CD4-positive, alpha-beta T cell treated with Interleukin-2 at 100 ng/mL for 4 hours (primary cell): ENCODE measurements around the gene CEP135.
"Not testable (repeated sequence)": the region's sequence is repeated elsewhere in the genome, so short reads cannot be mapped to it uniquely, and the experiment has no call there.

Experiments
- DNase-seq: peaks from one replicate; pipeline ENCODE4 v3.0.0-alpha.2; 2020; ENCODE audit warnings: low spot score

CEP135 gene

DNA sequence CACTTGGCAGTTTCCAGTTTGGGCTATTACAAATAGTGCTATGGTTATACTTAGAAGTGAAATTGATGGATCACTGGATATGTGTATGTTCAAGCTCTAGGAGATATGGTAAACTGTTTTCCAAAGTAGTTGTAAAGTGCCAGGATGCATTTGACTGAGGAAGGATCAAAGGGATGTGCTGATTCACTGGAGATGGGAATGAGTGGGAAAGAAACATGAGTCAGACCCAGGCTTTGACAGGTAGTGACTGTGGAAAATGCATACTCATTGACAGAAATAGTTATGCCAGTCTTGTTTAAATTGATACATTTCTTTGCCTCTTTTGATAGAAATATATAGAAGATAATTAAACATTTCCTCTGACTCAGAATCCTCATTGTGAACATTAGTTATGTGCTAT is 77.9 kb downstream of the CEP135 start:
- no peak for DNase-seq

DNA sequence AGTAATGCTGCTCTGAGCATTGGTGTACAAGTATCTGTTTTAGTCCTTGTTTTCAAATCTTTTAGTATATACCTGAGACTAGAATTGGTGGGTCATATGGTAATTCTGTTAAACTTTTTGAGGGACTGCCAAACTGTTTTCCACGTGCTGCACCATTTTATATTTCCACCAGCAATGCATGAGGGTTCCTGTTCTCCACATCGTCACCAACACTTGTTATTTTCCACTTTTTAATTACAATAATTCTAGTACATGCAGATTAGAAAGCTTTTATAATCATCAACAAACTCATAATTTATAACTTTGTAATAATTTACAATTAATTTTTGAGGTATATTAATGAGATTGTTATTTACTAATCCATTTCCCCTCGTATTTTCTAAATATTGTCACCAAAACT is 79.4 kb downstream of the CEP135 start:
- DNase-seq = no peak

DNA sequence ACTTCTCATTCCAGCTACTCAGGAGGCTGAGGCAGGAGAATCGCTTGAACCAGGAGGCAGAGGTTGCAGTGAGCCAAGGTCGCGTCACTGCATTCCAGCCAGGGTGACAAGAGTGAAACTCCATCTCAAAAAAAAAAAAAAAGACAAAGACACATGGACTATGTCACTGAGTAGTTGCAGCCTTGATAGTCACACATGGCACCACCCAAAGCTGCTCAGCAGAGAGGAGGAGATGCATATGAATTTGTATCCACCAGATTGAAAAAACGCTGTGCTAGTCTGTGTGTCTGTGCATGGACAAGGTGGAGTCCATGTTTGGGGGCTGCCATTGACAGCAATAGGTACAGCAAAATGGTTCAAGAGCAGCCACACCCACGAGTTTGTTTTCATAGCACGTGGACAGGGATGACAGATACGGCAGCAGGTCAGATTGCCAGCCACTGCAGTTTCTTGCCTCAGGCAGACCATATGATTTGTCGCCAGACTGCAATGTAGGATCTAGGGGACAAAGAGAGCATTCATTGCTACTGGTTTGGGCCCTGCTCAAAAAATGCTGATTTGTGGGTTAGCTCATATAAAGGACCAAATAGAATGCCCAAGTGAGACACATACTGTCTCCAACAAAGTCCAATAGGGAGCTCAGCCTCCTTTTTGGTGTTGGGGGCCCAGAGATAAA is 89.9 kb downstream of the CEP135 start:
- DNase-seq = no peak

DNA sequence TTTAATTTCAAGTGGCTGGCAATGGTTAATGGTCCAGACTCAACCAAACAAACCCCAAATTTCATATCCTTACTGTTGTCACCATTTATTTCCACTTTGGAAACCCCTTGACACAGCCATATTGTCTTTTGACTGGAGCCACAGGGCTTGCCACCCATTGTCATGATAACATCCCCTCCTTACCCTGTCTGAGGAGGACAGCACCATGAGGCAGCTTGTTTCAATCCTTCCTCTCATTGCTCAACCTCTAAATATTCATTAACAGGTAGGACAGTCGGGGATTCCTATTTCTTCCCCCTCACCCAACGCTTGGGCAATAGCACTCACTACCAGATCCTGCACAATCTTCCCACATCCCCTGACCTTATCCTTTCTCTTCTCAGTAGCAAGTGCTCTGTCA is 92.1 kb downstream of the CEP135 start:
- DNase-seq = no peak

DNA sequence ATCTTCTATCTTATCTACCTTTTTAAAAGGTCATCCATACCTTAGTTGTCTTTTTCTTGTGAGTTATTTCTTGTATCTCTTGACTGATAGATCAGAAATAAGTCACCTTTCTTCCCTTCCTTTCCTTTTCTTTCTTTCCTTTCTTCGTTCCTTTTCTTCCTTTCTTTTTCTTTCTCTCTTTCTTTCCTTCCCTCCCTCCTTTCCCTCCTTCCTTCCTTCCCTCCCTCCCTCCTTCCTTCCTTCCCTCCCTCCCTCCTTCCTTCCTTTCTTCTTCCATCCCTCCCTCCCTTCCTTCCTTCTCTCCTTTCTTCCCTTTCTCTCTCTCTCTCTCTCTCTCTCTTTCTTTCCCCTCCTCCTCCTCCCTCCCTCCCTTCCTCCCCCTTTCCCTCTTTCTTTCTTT is 93.5 kb downstream of the CEP135 start:
- DNase-seq = no peak

DNA sequence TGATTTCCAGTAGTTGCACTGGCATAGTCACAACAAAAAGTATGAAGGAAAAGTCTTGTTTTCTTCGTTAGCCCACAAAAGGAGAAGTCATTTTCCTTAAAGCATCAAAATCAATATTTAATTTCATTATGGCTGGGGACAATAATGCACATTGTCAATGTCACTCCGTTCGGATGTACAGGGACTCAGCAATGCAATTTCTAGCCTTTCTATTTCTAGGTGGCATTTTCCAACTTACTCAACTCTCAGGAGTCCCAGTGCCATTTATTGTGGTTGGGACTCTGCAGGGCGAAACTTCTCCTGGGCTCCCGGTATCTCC is 99.6 kb downstream of the CEP135 start:
- no peak for DNase-seq

DNA sequence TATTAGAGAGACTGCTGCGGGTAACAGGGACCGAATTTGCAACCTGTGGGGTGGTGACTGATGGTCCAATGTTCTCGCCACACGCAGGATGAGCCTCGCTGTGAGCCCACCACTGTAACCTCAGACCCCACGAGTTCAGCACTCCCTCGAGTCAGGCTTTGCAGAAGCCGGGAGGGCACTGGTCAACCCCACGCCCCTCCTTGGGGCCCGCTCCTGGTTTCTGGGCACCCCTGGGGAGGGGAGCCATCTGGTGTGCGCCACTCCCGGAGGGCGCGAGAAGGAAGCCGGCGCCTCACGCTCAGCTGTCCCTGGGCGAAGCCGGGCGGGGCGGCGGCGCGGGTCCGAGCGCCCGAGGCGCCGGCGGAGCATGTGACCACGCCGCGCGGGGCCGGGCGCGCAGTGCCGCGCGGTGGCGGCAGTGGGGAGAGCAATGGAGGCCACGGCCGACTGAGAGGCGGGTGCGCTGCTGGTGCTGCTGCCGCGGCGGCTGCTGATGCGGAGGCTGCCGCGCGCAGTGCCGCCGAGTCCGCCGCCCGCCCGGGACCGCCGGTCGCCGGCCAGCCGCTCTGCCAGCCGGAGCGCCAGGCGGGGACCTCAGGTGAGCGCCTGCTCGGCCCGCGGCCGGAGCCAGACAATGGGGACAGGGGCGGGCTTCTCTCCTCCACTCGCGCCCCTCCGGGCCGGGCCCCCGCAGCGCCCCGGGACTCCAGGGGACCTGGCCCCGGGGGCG is 100.1 kb downstream of the CEP135 start:
- DNase-seq = peak; percentile 8

DNA sequence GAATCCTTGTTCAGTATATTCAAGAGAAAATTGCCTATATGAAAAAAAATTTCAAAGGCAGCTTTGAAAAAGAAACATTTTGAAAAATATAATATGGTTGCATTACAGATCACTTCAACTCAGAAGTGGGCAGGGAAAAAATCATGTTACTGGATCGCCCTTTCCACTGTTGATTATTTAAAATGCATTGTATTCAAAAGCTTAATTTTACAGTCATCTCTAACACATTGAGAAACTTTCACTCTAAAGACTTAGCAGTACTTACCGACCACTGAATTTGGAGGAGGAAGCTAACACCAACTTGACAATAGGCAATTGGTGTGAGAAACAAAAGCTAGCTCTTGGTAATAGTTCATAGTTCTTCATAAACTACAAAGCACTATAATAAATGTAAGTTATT is 101.9 kb downstream of the CEP135 start:
- DNase-seq = no peak

DNA sequence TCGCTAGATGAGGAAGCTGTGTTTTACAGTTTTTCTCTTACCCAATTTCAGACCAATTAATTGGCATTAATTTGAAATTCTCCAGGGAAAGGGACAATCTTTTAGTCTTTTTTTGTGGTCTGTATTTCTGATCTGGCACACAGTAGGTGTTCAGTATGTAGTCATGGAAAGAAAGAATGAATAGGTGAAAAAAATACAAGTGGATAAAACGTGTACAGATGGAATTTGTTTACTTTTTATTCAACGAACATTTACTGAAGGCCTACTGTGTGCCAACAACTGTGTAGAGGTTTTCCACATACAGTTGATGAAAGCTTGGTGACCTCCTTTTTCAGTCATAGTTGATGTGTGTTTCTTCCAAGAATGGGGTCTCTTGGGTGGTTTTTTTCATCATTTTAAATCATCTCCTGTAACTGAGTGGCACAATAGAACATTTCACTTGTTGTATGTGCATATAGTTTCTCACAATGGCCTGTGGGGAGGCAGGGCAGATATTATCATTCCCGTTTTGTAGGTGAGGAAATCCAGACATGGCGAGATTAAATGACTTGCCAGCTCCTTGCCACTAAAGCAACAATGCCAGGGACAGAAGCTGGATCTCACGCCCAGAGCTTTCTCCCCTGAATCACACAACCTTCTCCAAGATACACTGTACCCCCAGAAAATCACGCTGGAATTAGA is 102.4 kb downstream of the CEP135 start:
- DNase-seq = no peak

DNA sequence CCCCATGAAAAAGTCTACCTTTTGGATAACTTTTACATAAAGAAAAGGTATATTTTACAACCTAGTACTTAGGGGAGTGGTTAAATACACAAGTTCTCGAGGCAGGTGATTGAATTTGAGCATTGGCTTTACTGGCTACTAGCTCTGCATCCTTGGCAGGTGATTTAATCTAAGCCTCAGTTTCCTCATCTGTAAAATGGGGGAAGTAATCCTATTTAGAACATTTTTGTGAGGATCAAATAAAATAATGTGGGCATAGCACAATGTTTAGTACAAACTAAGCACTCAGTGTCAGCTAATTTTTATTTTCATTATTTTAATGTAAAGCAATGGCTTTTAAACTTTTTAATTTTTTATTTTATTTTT is 102.9 kb downstream of the CEP135 start:
- DNase-seq = no peak

DNA sequence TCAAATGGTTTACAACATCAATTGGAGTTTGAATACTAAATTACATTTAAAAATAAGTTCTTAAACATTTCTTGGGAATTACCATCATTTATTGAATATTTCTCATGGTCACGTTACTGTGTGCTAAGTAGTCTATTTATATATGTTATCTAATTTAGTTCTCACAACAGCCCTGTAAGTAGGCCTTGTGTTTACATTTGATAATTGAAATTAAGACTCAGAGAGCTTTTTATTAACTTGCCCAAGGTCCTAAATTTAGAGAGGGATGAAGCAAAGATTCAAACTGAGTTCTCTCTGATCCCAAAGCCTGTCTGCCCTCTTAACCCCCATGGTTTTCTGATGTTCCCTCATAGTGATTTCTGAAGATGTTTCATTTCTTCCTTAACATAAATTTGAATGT is 103.7 kb downstream of the CEP135 start:
- no peak for DNase-seq

DNA sequence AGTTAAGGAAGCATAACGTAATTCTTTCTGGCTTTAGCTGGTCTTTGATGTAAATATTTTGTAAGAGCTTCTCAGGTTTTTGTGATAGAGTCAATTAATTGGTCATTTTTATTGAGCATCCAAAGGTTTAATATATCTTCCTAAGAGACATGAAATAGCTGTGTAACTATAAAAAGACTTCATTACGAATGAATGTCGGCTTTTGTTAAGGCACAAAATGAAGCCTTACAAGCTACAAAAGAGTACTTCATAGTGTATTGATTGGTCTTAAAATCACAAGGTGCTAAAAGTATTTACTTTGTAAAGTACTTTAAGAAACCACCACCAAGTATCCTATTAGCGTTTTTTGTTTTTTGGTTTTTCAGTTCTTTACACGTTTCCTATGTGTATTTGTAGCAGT is 104.2 kb downstream of the CEP135 start:
- DNase-seq = no peak

DNA sequence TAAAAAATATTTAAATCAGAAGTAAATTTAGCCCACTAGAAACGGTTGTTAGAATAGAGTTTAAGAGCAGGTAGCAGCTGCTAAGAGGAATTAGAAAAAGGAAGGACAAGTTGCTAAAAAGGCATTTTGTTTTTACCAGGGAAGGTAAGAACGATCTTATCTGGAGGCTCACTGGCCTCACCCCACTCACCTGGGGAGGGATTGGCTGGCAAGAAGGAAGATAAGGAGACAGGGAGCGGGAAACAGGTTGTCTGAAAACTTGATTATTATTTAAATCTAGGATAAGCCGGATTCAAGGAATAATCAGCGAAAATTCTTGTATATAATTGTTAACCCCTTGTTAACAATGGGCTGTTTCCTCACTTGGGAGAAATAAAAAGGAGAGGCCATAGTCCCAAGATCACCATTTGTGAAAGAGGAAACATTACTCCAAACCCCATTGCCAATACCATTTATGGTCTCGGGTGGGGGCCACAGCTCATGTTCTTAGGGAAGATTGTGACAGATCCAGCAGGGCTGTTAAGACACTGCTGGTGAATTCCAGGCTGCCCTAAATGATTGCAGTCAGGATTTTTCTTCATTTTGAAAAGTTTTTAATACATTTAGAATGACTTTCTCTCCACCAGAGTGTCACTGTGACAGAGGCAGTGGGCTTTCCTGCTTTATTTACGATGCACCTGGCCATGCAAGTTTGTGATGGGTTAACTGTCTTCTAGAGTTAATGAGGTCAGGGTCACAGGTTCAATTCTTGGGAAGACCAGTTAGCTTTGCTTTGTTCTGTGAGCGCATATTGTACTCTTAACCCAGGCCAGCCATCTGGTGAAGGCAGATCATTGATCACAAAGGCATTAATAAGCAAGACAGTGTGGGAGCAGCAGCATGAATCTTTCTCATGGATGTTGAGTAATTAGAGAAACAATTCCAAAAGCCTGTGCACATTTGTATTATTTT is 106.6 kb downstream of the CEP135 start:
- DNase-seq = no peak

DNA sequence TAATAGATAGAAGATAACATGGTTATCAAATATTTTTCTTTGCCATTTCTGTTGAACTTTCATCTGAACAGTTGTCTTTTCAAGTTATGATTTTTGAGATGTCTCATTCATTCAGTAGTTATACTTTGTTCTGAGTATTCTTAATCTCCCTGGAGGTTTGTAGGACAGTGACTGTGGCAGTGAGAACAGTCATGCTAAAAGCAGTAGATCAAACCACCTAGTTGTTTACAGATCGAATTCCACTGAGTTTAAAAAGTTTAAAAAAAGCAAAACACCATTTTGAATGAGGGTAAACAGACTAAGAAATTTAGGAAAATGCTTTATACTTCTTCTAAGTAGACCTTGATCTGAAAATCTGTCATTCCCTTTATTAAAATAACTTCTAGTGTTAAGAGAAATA is 107.2 kb downstream of the CEP135 start:
- DNase-seq = no peak

DNA sequence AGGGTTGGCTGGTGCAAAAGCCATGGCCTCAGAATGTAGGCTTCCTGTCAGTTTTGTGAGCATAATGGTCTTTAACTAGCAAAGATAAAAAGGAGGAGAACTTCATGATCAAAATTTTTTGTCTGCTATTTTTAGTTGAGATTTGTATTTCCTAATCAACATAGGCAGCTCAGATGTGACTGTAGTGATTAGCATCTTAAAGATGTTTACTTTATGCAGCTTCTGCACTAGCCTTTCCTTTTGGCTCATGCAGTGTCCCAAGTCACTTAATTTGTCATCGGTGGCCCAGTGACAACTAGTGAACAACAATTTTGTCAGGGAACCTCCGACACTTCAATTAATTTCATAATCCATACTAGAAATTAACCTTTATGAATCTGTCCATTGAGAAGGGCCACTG is 109.8 kb downstream of the CEP135 start:
- no peak for DNase-seq

DNA sequence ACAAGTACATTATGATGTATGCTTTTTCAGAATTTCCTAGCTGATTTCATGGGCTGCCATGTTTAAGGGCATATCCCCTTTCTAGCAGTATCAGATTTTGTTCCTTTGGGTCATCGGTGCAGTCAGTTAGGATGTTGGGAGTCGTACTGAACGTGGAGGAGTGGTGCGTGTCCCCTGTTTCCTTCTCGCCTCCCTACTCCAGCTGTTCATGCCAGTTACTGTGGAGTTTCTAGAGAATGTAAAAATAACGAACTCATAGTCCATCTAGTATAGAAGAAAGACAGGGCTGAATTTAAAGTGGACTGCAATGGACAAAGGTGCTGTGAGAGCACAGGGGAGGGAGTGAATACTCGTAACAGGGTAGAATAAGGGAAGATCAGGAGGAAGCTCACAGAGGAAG is 111.3 kb downstream of the CEP135 start:
- no peak for DNase-seq

DNA sequence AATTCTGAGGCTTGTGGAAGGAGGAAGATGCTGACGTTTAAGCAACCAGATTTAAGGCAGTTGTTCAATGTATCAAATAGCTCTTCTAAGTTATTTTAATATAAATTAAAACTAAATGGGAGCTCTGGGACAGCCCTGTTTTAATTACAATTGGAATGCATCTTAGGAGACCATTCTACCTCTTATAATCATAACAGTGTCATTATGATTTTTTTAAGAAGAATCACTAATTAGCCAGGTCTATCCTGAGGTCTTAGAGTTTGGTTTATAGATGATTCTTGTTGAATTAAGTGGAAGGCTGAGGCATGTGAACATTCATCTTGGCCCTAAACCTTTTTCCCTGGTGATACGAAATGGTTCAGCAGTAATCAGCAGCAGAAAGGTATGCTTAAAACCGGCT is 113.4 kb downstream of the CEP135 start:
- DNase-seq = no peak

DNA sequence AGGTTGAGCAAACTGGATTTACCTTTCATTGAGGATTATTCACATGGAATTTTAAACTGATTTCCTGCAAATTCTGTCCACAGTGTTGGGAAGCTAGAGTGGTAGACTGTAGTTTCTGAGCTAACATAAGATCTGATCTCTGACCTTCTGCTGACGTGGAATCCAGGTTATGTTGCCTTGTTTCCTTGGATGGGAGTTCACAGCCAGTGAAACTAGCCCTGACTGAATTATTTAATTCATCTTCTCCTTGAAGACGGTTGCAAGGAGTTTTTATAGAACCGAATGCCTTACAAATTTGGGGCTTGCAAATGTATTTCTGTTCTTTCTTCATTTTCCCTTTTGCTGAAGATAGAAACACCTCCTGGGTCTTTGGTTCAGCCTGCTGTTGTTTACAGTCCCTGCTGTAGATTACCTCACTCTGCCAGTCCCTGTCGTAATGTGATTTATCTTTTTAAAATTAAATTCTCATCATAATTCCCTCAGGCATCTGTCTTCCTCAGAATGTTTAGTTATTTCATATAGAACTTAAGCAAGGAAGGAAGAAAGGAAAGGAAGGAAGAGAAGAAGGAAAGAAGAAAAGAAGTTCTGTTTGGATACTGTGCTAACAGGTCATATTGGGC is 113.9 kb downstream of the CEP135 start:
- no peak for DNase-seq

DNA sequence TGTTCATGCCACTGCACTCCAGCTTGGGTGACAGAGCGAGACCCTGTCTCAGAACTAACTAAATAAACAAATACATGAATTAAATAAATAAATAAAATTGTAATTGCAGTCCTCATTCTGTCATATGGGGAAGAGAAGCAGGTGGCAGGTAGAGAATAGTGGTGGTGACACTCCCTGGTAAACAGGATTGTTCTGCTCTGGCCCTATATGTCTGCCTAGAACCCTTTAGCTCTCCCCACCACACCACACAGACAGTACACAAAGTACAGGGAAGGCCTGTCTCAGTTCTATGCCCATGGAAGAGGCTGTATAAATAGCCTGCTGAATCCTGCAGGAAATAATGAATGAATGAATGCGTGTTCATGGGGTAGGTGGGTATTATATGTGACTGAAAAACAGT is 117.7 kb downstream of the CEP135 start:
- DNase-seq = no peak

DNA sequence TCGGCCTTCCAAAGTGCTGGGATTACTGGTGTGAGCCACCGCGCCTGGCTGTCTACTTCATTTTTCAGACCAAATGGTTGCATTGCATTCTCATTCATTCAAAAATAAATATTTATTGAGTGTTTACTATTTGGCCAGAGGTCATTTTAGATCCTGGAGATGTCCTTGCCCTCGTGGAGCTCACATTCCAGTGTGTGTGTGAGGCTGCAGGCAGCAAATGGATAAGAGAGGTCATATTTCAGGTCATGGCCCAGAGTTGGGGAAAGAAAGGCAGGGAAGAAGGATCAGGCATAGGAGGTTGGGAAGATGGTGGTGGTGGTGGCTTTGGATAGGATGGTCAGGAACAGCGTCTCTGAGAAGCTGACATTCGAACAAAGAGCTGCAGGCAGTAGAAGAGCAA is 119.1 kb downstream of the CEP135 start:
- no peak for DNase-seq

DNA sequence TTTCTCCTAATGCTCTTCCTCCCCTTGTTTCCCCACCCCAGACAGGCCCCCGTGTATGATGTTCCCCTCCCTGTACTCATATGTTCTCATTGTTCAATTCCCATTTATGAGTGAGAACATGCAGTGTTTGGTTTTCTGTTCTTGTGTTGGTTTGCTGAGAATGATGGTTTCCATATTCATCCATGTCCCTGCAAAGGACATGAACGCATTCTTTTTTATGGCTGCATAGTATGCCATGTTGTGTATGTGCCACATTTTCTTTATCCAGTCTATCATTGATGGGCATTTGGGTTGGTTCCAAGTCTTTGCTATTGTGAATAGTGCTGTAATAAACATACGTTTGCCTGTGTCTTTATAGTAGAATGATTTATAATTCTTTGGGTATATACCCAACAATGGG is 124.0 kb downstream of the CEP135 start:
- not testable (repeated sequence) for DNase-seq

DNA sequence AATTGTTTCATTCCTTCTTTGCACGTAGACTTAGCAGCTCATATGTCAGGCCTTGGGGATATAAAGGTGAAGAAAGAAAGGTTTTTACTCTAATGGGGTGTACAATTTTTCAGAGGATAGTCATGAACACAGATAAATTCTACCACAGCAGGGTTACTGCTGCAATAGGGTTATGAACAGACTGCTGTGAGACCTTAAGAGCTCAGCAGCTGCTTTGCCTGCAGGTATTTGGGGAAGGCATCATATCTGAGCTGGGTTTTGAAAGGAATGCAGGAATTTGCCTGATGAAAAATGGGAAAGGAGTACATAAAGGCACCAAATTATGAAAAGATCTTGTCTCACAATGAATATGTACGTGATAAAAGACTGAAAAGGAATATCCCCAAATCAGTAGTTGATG is 128.9 kb downstream of the CEP135 start:
- no peak for DNase-seq
